ENCODE measurements around the gene TPD52L2.

Gene TPD52L2

DNA sequence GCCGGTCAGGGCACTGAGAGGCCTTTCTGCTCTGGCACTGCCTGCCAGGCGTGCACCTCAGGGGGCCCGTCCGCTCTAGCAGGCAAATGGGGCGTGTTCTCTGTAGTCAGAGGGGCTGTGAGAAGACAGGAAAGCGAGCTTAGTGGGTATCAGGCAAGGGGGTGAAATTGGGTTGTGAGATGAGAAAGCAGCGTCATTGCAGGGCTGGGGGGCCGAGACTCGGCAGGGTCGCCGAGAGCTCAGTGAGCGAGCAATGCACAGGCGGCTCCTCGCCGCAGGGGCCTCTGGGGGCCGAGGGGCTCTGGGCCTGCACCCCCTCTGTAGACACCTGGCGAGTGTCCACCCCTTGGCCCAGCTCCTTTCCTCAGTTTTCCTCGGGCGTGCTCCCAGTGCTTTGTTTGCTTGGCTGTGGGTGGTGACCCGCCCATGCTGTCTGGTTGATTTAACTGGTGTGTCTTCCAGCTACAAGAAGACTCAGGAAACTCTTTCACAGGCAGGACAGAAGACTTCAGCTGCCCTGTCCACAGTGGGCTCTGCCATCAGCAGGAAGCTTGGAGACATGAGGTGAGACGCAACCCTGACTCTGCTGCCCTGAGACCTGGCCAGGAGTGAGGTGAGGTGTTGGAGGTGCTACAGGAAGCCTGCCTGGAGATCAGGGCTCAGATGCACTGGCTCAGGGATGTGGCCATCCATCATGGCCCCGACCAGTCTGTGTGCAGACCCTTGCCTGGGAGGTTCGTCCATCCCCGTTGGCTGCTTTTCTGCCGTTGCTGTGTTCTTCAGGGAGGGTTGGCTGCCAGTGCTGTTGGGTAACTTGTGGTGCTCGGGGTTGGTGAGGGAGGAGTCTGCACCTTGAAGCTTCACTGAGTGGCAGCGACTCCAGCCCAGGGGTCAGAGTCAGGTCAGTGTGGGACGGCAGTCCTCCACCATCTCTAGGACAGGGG is 17.5 kb downstream of the TPD52L2 start:
- TF ChIP-seq, protein P1, sequence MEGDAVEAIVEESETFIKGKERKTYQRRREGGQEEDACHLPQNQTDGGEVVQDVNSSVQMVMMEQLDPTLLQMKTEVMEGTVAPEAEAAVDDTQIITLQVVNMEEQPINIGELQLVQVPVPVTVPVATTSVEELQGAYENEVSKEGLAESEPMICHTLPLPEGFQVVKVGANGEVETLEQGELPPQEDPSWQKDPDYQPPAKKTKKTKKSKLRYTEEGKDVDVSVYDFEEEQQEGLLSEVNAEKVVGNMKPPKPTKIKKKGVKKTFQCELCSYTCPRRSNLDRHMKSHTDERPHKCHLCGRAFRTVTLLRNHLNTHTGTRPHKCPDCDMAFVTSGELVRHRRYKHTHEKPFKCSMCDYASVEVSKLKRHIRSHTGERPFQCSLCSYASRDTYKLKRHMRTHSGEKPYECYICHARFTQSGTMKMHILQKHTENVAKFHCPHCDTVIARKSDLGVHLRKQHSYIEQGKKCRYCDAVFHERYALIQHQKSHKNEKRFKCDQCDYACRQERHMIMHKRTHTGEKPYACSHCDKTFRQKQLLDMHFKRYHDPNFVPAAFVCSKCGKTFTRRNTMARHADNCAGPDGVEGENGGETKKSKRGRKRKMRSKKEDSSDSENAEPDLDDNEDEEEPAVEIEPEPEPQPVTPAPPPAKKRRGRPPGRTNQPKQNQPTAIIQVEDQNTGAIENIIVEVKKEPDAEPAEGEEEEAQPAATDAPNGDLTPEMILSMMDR (conservative IDR thresholded peaks at IDR 0.05; ENCODE audit: control insufficient read depth, insufficient read depth, low read depth, low read length) = no peak
- no peak overlapping the region for H3K4me3 ChIP-seq (ENCODE audit: control insufficient read depth, low read depth, low read length)
- DNase-seq (ENCODE audit: low read depth) = no peak

DNA sequence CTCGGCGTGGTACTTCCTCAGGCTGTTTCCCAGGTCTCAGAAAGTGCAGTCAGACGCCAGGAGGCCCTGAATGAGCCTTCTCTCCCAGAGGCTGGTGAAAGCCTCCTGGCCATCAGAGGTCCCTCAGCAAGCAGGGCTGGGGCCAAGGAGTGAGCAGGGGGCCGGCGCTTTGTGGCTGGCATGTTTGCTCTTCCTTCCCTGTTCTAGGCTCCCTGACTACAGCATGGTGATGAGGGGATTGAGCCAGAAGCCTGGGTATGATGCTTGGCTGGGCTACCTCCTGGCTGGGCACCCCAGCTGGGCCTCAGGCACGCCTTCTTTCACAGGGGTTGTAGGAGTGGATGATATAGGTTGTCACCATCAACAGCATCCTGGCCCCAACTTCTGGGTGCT is 18.1 kb downstream of the TPD52L2 start:
- no peak for DNase-seq (ENCODE audit: low read depth)
- TF ChIP-seq, protein P1 (conservative IDR thresholded peaks at IDR 0.05; ENCODE audit: control insufficient read depth, insufficient read depth, low read depth, low read length) = no peak
- H3K4me3 ChIP-seq (ENCODE audit: control insufficient read depth, low read depth, low read length) = no peak overlapping the region

DNA sequence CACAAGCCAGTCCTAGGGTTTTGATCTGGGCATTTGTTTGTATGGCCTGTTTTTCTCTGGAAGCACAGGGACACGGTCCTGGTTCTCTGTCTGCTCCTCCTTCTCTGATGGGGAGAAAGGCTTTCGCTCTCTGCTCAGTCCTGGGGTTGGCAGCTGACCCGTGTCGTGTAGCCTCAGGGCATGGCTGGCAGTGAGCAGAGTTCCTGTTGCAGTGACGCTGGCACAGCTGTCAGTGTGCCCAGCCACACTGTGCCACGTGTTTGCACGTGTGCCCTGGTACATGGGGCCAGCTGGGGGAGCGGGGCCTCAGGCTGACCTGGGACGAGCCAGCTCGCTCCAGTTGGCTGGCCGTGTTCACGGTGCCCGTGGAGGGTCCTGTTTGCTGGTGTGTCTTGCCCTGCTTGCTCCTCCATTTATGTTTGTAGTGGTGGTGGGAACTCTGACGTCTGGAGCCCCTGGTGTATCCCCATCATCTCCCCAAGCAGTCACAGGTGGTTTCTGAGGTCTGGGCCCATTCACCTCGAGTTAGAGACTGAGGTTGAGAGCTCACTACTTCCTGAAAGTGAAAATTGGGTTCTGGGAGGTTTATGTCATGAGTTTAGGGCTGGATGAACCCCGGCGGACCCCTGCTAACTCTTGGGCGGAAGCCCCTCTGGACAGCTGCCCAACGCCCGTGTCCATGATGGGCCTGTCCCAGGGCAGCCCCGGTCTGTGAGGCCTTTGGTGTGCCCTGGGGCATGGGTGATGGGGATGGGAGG is 19.6 kb downstream of the TPD52L2 start:
- DNase-seq (ENCODE audit: low read depth) = no peak
- H3K4me3 ChIP-seq (ENCODE audit: control insufficient read depth, low read depth, low read length) = no peak overlapping the region
- TF ChIP-seq, protein P1 (conservative IDR thresholded peaks at IDR 0.05; ENCODE audit: control insufficient read depth, insufficient read depth, low read depth, low read length) = no peak

DNA sequence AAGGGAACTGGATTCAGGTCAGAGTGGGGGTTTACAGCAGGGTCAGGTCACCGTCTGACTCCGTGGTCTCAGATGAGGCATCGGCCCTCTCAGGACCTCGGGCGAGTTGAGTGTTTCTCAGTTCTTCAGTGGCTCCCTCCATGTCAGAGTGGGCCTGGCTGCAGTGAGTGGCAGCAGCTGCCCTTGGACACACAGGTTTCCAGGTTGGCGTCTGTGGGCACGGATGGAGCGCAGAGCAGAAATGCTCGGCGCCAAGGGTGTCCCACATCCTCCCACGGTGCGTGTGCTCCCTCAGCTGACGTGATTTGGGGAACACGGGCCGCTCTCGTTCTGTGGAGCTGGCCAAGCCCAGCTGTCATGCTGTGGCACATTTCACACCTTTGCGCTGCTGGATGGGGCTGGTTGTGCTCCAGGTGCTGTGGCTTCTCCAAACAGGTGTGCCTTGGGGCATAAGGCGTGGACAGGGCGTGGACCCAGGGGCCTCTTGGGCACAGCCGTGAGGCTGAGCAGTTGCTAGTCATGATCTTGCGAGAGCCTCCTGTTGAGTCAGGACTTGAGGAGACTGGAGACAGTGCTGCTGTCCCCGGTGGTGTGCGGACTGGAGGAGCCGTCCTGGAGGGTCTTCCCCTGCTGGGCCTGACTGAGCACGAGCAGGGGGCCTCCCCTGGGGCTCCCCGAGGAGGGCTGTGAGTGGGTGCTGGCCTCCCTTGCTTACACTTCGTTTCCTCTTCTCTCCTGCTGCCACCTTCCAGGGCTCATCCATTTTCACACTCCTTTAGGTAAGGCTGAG is 20.4 kb downstream of the TPD52L2 start:
- no peak for DNase-seq (ENCODE audit: low read depth)
- TF ChIP-seq, protein P1 (conservative IDR thresholded peaks at IDR 0.05; ENCODE audit: control insufficient read depth, insufficient read depth, low read depth, low read length) = no peak
- H3K4me3 ChIP-seq (ENCODE audit: control insufficient read depth, low read depth, low read length) = no peak overlapping the region

DNA sequence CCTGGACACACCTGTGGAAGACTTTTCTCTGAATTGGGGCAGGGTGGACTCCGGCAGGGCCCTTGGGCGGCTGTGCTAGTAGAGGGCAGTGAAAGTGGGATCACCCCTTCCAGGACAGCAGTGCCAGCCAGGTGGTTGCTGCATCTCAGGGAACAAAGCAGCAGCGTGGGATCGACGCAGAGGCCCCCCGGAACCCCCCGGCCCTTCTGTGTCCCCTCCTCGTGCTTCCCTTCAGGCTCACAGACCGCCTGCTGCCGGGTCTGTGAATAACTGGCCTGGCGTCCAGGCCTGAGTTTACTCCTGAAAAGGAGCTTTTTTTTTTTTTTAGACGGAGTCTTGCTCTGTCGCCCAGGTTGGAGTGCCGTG is 21.0 kb downstream of the TPD52L2 start:
- TF ChIP-seq, protein P1 (conservative IDR thresholded peaks at IDR 0.05; ENCODE audit: control insufficient read depth, insufficient read depth, low read depth, low read length) = no peak
- DNase-seq (ENCODE audit: low read depth) = no peak
- no peak overlapping the region for H3K4me3 ChIP-seq (ENCODE audit: control insufficient read depth, low read depth, low read length)

DNA sequence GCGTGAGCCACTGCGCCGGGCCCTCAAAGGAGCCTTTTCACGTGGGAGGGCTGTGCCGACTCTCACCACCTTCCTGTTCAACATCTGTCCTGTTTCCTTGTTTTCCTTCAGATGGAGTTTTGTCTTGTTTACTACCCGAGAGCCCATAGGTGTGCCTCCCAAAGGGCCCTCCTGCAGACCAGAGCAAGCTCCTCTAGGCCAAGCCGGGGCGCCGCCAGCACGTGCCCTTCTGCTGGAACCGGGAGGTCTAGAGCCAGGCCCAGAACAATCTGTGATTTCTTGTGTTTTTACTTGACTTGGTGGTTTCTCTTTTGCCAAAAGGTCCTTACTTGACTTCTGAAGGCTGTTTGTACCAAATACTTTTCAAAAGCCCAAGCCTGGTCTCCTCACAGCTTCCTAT is 21.9 kb downstream of the TPD52L2 start:
- no peak overlapping the region for H3K4me3 ChIP-seq (ENCODE audit: control insufficient read depth, low read depth, low read length)
- DNase-seq (ENCODE audit: low read depth) = no peak
- TF ChIP-seq, protein P1 (conservative IDR thresholded peaks at IDR 0.05; ENCODE audit: control insufficient read depth, insufficient read depth, low read depth, low read length) = no peak

Data from fibroblast of mammary gland (primary cell).